ENCODE results near the gene SERPINF2. TPM values are rescaled to one million over a fixed set of nuclear protein-coding genes. Genes with fewer than 3 reads are reported as not detected.

Gene SERPINF2
- polyA plus RNA-seq, 1 of the 3 experiments (the other 2 are of a cell fraction): 0.26 TPM

DNA sequence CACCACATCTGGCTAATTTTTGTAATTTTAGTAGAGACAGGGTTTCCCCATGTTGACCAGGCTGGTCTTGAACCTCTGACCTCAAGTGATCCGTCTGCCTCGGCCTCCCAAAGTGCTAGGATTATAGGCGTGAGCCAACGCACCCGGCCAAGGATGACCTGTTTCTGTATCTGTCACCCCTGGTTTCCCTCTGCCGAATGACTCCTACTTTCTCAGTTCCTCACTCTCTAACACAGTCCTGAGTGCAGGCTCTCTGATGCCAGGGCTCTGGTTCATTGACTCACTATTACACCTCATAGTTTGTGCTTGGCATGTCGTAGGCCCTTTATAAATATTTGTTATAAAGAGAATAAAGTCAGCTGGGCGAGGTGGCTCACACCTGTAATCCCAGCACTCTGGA lies 47.3 kb upstream of the SERPINF2 start:
- Histone ChIP-seq H3K36me3 (replicated peaks in 1 of 2; ENCODE audit: control insufficient read depth in 1 of 2, insufficient read depth in 2 of 2, low read length in 1 of 2) (no peaks in the 10 kb centered on the region), H3K4me1 (ENCODE audit: control insufficient read depth in 1 of 2, insufficient read depth in 2 of 2, low read depth in 1 of 2, low read length in 1 of 2) (no peaks in the 10 kb centered on the region), H3K27ac (ENCODE audit: low read depth in 2 of 2, low read length in 1 of 2) (no peak overlapping the region), H3K9ac (no peak overlapping the region), H4K20me1 (ENCODE audit: insufficient read depth) (no peaks in the 10 kb centered on the region), H3K9me2 (no peaks in the 10 kb centered on the region), H3K79me2 (ENCODE audit: insufficient read depth) (no peaks in the 10 kb centered on the region), H3F3A (replicated peaks; ENCODE audit: insufficient read depth) (no peaks in the 10 kb centered on the region), H3K4me2 (no peak overlapping the region), H2AFZ (ENCODE audit: low read depth) (no peak overlapping the region), H3K9me3 (no peaks in the 10 kb centered on the region), H3K4me3 (ENCODE audit: low read depth in 2 of 2, low read length in 1 of 2) (no peak overlapping the region), H3K27me3 (ENCODE audit: insufficient read depth) (no peaks in the 10 kb centered on the region)
- CTCF ChIA-PET: no interaction called here
- TF ChIP-seq, protein P1, sequence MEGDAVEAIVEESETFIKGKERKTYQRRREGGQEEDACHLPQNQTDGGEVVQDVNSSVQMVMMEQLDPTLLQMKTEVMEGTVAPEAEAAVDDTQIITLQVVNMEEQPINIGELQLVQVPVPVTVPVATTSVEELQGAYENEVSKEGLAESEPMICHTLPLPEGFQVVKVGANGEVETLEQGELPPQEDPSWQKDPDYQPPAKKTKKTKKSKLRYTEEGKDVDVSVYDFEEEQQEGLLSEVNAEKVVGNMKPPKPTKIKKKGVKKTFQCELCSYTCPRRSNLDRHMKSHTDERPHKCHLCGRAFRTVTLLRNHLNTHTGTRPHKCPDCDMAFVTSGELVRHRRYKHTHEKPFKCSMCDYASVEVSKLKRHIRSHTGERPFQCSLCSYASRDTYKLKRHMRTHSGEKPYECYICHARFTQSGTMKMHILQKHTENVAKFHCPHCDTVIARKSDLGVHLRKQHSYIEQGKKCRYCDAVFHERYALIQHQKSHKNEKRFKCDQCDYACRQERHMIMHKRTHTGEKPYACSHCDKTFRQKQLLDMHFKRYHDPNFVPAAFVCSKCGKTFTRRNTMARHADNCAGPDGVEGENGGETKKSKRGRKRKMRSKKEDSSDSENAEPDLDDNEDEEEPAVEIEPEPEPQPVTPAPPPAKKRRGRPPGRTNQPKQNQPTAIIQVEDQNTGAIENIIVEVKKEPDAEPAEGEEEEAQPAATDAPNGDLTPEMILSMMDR (IDR thresholded peaks at IDR 0.05): no peak
- TF ChIP-seq RAD21 (IDR thresholded peaks at IDR 0.05; ENCODE audit: low read length) (no peak), YY1 (IDR thresholded peaks at IDR 0.05; ENCODE audit: low read depth) (no peak), MEF2A (IDR thresholded peaks at IDR 0.05; ENCODE audit: borderline replicate concordance, low read depth) (no peak), GABPA (IDR thresholded peaks at IDR 0.05; ENCODE audit: low read depth) (no peak), TAF1 (IDR thresholded peaks at IDR 0.05; ENCODE audit: borderline replicate concordance, low read depth, low read length) (no peak), RFX5 (IDR thresholded peaks at IDR 0.05; ENCODE audit: low read length) (no peak), TCF12 (IDR thresholded peaks at IDR 0.05) (no peak), GATA2 (CRISPR knock-in tag; IDR thresholded peaks at IDR 0.05) (no peak), NFIC (IDR thresholded peaks at IDR 0.05; ENCODE audit: borderline replicate concordance) (no peak)
- TF ChIP-seq, protein P2, sequence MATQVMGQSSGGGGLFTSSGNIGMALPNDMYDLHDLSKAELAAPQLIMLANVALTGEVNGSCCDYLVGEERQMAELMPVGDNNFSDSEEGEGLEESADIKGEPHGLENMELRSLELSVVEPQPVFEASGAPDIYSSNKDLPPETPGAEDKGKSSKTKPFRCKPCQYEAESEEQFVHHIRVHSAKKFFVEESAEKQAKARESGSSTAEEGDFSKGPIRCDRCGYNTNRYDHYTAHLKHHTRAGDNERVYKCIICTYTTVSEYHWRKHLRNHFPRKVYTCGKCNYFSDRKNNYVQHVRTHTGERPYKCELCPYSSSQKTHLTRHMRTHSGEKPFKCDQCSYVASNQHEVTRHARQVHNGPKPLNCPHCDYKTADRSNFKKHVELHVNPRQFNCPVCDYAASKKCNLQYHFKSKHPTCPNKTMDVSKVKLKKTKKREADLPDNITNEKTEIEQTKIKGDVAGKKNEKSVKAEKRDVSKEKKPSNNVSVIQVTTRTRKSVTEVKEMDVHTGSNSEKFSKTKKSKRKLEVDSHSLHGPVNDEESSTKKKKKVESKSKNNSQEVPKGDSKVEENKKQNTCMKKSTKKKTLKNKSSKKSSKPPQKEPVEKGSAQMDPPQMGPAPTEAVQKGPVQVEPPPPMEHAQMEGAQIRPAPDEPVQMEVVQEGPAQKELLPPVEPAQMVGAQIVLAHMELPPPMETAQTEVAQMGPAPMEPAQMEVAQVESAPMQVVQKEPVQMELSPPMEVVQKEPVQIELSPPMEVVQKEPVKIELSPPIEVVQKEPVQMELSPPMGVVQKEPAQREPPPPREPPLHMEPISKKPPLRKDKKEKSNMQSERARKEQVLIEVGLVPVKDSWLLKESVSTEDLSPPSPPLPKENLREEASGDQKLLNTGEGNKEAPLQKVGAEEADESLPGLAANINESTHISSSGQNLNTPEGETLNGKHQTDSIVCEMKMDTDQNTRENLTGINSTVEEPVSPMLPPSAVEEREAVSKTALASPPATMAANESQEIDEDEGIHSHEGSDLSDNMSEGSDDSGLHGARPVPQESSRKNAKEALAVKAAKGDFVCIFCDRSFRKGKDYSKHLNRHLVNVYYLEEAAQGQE (IDR thresholded peaks at IDR 0.05; ENCODE audit: low read depth, low read length): no peak
- TF ChIP-seq, protein P3, sequence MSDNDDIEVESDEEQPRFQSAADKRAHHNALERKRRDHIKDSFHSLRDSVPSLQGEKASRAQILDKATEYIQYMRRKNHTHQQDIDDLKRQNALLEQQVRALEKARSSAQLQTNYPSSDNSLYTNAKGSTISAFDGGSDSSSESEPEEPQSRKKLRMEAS (IDR thresholded peaks at IDR 0.05; ENCODE audit: low read depth): no peak
- TF ChIP-seq, protein P4, sequence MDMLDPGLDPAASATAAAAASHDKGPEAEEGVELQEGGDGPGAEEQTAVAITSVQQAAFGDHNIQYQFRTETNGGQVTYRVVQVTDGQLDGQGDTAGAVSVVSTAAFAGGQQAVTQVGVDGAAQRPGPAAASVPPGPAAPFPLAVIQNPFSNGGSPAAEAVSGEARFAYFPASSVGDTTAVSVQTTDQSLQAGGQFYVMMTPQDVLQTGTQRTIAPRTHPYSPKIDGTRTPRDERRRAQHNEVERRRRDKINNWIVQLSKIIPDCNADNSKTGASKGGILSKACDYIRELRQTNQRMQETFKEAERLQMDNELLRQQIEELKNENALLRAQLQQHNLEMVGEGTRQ (IDR thresholded peaks at IDR 0.05; ENCODE audit: borderline replicate concordance, low read depth, low read length): no peak
- TF ChIP-seq, protein P5, sequence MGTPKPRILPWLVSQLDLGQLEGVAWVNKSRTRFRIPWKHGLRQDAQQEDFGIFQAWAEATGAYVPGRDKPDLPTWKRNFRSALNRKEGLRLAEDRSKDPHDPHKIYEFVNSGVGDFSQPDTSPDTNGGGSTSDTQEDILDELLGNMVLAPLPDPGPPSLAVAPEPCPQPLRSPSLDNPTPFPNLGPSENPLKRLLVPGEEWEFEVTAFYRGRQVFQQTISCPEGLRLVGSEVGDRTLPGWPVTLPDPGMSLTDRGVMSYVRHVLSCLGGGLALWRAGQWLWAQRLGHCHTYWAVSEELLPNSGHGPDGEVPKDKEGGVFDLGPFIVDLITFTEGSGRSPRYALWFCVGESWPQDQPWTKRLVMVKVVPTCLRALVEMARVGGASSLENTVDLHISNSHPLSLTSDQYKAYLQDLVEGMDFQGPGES (IDR thresholded peaks at IDR 0.05; ENCODE audit: low read depth, low read length): no peak
- DNase-seq: no peak
- WGBS (ENCODE audit: low lambda C conversion rate): 76% methylated on average over 8 of the region's 8 CpGs
- POLR2A ChIA-PET: no interaction called here
